GM18507 (cell line): Measurements from ENCODE around the gene POLG2.
"Not testable (repeated sequence)": the region's sequence is repeated elsewhere in the genome, so short reads cannot be mapped to it uniquely, and the experiment has no call there.

Experiments used
- DNase-seq: peaks from one replicate; pipeline ENCODE4 v3.0.0; 2011; ENCODE audit warnings: low read depth; ENCODE audit not compliant: insufficient read length; ENCODE audit errors: extremely low spot score
- FAIRE-seq: peaks from 2 replicates; lab custom pipeline; 2011; peaks lifted over from hg19 to GRCh38; lab: Jason Lieb, UNC

Gene POLG2

GRCh38 chr17:64449545-64449944, 47.3 kb downstream of the POLG2 start:
- DNase-seq, result no peak
- no peak for FAIRE-seq

GRCh38 chr17:64448665-64449512, 48.0 kb downstream of the POLG2 start, which contains the start of gene MILR1:
MILR1 (plus strand) TSS chr17:64449115; CDS start chr17:64449169, 54 bp downstream.
- DNase-seq, result no peak
- no peak for FAIRE-seq

- no peak for FAIRE-seq
- DNase-seq, result no peak
These were observed 49.3 kb downstream of the POLG2 start for GRCh38 chr17:64447526-64447925.

- FAIRE-seq, result no peak
- no peak for DNase-seq
These were observed 53.6 kb downstream of the POLG2 start for GRCh38 chr17:64443086-64443760.

GRCh38 chr17:64442541-64442971, 54.3 kb downstream of the POLG2 start:
- no peak for DNase-seq
- no peak for FAIRE-seq

- FAIRE-seq (no peak), DNase-seq (no peak)
These were observed 54.9 kb downstream of the POLG2 start for GRCh38 chr17:64441772-64442540.

- DNase-seq (no peak), FAIRE-seq (no peak)
These were observed 56.9 kb downstream of the POLG2 start for GRCh38 chr17:64439956-64440355.

- DNase-seq, FAIRE-seq: not testable (repeated sequence)
These were observed 57.3 kb downstream of the POLG2 start for GRCh38 chr17:64439521-64439920.

- no peak for DNase-seq
- FAIRE-seq, result no peak
These were observed 58.8 kb downstream of the POLG2 start for GRCh38 chr17:64437944-64438525.

- FAIRE-seq (no peak), DNase-seq (no peak)
These were observed 65.3 kb downstream of the POLG2 start for GRCh38 chr17:64431534-64431933.

GRCh38 chr17:64430036-64430435, 66.8 kb downstream of the POLG2 start:
- not testable (repeated sequence) for FAIRE-seq, DNase-seq

GRCh38 chr17:64428406-64428805, 68.4 kb downstream of the POLG2 start:
- FAIRE-seq, result no peak

More at GRCh38 chr17:64428406-64428805, 68.4 kb downstream of the POLG2 start:
- no peak for DNase-seq
